HG03097 (cell line): ENCODE measurements around the gene MRGPRG.

Source experiments
- ATAC-seq: cut with Tn5 transposase; IDR thresholded peaks from one replicate; pipeline ENCODE4 v1.9.1; 2021; ENCODE audit not compliant: unreplicated experiment, low FRiP score

Gene MRGPRG

DNA sequence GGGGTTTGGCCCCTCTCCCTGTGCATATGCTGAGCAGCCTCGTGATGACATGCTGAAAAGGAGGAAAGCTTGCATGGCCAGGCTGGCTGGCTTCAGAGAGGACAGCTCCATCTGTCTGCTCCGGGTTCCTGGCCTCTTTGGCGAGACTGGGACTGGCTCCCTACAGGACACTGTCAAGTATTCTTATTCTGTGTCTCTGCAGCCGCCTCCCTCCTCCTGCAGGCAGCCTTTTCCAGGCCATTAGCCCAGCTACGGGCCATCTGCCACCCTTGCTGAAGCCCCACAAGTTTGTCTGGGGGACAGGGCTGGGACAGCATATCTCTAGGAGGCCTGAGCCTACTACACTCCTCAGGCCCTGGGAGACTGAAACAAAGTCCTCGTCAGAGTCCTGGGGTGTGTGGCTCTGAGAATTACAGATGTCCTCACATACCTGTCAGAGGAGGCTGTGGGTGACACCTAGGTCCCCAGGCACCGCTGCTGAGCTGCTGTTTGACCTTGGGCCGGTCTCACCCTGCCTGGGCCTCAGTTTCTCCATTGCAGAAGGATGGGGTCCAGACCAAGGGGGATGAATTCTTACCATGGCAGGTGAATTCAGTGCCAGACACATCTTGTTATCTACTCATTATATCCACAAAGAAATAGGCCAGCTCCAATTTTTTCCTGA, 11.0 kb downstream of the MRGPRG start:
- no peak for ATAC-seq

GRCh38 chr11:3206922-3207204, 11.8 kb downstream of the MRGPRG start:
- ATAC-seq: no peak

GRCh38 chr11:3206156-3206921, 12.3 kb downstream of the MRGPRG start:
- ATAC-seq: no peak

- ATAC-seq: no peak
Observed at GRCh38 chr11:3205261-3206155, 13.1 kb downstream of the MRGPRG start.

DNA sequence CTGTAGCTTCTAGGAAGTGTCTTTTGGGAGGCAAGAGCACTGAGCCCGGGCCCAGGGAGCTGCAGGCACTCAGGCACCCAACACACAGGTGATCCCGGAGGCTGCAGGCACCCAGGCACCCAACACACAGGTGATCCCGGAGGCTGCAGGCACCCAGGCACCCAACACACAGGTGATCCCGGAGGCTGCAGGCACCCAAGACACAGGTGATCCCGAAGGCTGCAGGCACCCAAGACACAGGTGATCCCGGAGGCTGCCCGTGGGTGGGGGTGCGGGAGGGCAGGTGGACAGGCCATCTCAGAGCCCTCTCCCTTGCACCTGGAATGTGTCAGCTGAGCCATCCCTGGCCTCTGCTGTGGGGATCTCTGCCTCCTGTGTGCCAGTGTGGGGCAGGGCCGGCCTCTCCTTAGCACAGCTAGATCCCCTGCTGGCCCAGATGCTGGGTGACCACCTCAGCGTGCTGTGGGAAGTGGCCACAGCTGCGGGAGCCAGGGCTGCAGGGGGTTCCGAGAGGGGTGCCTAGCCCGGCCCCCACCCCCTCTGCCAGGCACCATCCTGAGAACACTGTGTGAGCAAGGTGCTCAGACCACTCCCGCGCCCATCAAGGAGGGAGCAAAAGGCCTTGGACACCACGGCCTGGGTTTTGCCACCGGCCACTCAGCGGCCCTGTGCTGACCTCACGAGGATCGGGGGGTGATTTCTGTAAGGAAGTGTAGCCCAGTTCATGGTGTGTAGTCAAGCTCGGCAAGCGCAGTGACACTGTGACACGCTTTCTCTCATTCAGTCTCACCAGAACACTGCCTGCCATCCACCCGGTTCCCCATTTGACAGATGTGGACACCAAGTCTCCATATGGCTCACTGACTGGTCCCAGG, 14.2 kb downstream of the MRGPRG start:
- ATAC-seq: no peak

- no peak for ATAC-seq
Observed at GRCh38 chr11:3203221-3204043, 15.2 kb downstream of the MRGPRG start.

- no peak for ATAC-seq
Observed at GRCh38 chr11:3202759-3203158, 15.9 kb downstream of the MRGPRG start.

GRCh38 chr11:3202305-3202704, 16.3 kb downstream of the MRGPRG start:
- ATAC-seq: no peak

- no peak for ATAC-seq
Observed at GRCh38 chr11:3201677-3202181, 16.9 kb downstream of the MRGPRG start.

- no peak for ATAC-seq
Observed at GRCh38 chr11:3201112-3201581, 17.5 kb downstream of the MRGPRG start.

- no peak for ATAC-seq
Observed at GRCh38 chr11:3200388-3201111, 18.1 kb downstream of the MRGPRG start.

GRCh38 chr11:3199537-3200295, 18.9 kb downstream of the MRGPRG start:
- no peak for ATAC-seq

DNA sequence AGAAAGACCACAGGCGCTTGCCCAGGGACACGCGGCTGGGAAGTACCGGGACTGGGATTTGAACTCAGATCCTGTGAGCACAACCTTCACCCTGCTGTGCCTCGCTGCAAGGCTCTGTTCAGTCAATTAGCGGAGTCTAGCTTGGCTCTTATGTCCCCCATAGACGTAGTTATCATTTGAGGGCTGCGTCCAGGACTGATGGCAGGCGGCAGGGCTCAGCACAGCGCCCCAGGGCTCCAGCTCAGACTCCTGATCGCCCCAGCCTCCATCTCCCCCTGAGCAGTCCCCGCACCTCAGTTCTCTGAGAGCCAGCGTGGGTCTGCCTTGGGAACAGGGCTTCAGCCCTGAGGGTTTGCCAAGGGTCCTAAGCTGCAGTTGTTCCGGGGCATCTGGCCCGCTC, 19.8 kb downstream of the MRGPRG start:
- no peak for ATAC-seq

DNA sequence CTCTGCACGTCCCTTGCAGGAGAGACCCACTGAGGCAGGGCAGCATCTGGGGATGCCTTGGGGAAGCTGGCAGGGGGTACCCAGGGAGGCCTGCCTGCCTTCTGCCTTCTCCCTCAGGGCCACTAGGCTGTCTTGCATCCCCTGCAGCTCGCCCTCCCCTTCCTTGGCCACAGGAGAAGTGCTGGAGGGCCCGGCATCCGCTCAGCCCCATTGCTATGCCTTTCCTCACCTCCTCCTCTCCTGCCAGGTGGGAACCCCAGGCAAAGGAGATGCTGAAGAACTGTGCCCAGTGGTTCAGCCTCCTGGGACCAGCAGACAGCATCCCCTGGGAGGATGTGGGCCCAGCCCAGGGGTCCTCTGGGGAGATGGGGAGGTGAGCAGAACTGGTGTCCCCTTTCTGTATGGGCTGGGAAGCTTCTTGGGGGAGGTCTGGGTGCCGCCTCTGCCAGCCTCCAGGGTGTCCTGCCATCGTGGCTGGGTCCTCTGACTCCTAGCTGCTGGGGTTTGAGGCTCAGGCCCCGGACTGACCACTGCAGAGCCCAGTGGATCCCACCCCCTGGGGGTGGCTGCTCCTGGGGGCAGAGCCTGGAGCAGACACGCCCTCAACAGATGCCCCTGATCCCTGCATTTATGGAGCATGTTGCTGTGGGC, 20.6 kb downstream of the MRGPRG start:
- no peak for ATAC-seq

GRCh38 chr11:3197044-3197695, 21.4 kb downstream of the MRGPRG start:
- no peak for ATAC-seq

DNA sequence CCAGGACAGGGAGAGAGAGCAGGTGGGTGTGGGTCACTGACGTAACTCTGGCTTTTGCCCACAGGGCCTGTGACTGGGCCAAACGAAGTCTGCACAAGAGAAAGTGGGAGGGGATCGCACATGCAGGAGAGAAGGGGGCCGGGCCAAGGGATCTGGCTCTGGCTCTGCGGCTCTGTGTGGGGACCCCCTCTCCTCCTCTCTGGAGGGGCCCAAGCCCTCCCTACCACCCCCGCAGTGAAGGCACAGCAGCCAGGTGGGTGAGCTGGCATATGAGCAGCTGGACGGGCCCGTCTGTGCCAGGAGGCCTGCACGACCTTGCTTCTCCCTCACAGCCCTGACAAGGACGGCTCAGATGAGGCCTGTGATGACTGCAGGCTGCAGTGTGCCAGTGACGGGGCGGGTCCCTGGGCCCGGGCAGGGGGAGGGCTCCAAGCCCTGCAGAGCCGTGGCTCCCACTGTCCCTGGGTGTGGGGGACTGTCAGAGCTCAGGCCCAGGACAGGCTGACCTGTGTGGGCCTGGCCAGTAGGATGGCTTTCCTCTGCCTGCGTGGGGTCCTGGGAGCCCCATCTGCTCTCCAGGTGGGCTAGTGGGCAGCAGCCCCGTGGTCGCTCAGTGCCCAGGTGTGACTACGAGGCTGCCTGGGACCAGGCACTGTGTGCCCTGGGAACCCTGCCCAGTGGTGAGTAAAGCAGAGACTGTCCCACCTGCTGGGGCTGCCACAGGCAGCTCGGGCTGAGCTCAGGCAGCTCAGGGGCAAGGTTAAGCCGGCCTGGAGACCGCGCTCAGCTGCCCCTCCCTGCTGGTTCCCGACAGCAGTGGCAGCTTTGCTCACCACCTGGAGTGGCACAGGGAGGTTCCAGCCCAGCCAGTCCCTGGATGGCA, 22.2 kb downstream of the MRGPRG start:
- no peak for ATAC-seq
